HG03439 (cell line): Measurements from ENCODE around the gene CSPG4.
"Not testable (repeated sequence)": the region's sequence is repeated elsewhere in the genome, so short reads cannot be mapped to it uniquely, and the experiment has no call there.

Source experiments
- ATAC-seq: cut with Tn5 transposase; IDR thresholded peaks from one replicate; pipeline ENCODE4 v1.9.1; 2021; ENCODE audit warnings: mild to moderate bottlenecking, moderate library complexity; ENCODE audit not compliant: unreplicated experiment

CSPG4 gene

DNA sequence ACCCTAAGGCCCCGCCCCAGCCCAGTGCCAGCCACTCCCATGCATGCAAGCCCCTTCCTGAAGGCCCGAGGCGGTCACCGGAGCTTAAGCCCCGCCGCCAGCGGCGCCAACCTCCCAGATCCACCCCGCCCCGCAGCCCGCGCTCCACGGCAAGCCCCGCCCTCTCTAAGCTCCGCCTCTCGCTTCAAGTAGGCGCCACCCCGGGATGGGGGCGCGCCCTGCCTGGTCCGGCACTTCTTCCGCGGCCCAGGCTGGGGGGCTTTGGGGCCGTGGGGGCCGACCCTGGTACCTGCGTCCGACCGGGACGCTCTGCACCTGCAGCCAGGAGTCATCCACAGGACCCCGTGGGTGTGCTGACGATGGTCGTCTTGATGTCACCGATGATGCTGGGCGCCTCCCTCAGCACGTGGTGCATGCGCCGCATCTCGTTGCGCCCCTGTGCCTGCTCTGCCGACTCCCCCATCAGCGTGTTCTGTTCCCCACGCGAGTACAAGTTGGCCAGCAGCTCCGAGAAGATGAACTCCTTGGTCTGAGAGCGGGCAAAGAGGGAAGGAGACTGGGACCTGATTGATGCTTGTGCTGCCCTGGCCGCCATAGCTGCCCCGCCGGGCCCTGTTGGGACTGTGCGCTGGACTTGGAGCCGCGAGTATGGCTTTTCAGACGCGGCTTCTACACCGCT lies 26.1 kb upstream of the CSPG4 start:
- peak; percentile 90 for ATAC-seq

DNA sequence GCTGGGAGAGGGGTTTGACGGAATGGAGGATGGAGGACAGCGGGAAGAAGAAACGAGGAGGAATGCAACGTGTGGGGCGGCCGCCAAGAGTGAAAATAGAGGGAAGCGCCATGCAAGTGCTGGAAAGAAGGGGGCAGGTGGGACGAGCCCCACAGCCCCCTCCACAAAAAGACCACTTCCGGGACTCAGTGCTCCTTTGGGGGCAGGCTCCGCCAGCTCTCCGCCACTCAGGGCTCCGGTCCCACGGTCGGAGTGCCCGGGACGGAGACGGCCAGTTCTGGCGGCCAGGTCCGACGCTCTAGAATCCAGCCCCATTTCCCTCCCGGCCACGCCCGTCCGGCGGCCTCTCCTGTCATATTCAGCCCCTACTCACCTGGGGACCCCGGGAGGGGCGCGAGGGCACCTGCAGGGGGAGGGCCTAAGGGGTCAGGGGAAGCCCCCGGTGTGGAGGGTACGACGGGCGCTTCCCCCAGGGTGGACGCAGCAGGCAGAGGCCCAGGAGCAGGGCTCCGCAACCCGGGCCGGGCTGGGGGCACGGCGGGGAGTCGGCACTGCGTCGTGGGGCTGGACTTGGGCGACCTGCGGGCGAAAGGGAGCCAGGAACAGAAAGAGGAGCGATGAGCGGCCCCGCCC lies 25.5 kb upstream of the CSPG4 start:
- ATAC-seq = peak; percentile 18

DNA sequence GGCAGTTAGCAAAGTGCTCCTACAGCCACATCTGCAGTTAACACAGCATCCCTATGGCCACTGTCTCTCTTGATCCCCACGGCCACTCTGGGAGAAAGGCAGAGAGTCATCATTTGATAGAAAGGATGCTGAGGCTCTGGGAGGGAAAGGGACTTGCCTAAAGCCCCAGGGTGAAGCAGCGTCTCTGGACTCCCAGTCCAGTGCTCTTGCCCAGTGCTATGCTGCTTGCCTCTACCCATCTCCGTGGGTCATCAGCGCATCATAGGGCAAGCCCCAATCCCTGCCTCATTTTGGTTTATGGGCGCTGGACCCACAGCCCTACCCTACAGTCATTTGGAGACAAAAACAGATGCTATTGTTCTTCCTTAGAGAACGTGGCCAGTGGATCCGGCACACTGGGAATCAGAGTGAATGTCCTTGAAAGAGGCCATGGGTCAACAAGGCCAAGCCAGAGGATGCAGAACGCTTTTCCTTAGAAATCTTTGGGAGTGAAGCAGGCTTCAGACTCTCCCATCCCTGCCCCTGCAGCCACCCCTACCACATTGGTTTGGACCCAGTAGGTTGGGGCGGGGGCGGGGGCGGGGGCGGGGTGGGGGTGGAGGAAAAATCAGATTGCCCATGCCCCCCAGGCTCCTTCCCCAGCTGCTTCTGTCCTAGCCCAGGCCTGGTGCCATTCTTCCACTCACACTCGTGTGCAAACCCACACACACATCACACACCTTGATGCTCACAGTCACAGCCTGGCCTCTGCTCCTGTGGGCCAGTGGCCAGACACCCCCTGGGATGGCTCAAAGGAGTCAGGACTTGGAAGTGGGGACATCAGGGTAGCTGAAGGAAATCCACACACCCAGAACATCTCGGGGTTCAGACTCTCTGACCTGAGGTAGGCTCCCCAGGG lies 24.7 kb upstream of the CSPG4 start:
- not testable (repeated sequence) for ATAC-seq

DNA sequence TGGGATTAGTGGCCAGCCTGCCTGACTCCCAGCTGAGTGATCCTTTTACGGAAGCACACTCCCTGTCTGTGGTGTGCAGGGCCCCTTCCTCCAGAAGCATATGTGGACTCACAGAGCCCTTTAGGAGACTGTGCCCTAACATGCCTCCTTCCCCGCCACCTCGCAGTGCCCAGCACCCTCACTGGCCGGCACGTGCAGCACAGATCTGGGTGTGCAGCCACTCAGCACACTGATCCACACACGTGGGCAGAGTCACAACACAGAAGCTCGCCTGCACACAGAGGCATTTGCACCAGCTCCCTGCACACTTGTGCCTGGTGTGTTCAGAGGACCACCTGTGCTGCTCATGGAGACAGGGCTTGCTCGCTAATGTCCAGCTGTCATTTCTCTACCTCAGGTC lies 23.6 kb upstream of the CSPG4 start:
- ATAC-seq = no peak

DNA sequence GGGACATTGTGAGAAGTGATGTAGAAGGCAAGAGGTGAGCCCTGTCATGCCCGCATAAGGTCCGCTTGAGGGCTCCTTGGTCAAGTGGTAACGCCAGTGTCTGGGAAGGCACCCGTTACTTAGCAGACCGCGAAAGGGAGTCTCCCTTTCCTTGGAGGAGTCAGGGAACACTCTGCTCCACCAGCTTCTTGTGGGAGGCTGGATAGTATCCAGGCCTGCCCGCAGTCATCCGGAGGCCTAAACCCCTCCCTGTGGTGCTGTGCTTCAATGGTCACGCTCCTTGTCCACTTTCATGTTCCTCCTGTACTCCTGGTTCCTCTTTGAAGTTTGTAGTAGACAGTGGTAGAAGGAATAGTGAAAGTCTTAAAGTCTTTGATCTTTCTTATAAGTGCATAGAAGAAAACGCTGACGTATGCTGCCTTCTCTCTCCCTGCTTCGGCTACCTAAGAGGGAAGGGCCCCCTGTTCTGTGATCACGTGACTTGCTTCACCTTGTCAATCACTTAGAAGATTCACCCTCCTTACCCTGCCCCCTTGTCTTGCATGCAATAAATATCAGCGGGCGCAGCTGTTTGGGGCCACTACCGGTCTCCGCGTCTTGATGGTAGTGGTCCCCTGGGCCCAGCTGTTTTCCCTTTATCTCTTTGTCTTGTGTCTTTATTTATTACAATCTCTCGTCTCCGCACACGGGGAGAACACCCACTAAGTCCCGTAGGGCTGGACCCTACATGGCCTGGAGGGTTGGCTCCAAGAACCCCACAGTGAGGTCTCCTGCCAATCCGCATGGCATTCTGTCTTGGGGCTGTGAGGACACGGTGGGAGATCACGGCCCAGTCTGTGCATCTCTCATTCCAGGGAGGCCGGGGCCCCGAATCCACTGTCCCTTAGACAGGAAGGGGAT lies 22.5 kb upstream of the CSPG4 start:
- not testable (repeated sequence) for ATAC-seq

DNA sequence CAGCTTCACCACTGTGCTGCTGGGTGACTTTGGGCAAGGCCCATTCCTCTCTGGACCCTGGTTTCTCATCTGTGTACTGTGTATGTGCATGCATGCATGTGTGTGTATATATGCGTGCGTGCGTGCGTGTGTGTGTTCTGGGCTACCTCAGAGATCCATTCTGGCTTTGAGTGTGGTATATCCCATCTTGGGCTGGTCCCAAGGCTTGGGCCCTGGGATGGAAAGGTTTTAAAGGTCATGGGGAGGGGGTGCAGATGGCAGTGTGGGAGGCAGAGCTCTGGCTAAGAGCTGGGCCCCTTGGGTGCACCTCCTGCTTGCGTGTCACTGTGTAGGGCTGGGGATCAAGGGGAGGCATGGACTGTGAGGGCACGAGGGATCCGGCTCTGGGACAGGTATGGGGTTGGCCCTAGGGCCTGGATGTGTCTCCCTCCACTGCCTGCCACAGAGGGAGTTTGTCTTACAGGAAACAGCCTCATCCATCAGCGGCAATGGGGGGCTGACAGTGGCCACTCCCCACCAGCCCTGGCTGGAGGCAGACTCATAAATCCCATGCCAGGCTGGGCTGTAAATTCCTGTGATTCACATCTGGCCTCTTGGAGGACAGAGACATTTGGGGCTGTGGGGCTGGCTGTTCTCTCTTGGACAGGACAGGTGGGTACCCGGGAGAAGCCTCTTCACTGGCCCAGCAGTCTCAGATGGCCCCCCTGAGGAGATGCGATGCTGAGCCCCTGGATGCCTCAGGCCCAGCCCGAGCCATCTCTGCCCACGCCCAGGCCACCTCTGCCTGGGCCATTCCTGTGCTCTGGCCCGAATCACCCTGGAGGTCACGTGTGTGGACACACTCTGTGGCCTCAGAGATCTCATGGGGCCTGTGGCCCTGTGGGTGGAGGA lies 21.4 kb upstream of the CSPG4 start:
- ATAC-seq = no peak

DNA sequence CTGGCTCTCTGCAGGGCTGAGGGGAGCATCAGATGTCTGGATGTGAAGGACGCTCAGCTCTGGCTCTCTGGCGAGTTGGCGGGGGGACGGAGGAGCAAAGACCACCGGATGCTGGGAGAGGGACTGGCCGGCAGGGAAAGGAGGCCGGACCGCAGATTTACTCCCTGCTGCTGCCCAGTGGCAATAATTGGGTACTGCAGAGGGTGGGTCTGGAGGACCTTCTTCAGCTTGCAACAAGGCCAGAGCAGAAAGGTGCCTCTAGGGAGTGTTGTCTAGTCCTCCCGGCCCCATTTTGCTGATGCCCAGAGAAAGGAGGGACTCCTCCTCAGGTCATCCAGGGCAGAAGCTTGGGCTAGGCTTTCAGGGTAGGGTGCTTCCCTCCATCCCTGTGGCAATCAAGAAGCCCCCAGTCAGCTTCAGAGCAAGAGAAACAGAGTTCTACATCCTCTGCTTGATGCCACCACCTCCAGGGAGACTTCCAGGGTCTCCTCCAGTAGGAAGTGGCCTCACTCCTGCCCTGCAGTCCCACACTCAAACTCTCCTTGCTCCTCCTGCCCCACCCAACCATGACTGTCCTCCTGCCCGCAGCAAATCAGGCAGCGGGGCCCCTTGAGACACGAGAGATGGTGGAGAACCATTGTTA lies 20.3 kb upstream of the CSPG4 start:
- no peak for ATAC-seq

DNA sequence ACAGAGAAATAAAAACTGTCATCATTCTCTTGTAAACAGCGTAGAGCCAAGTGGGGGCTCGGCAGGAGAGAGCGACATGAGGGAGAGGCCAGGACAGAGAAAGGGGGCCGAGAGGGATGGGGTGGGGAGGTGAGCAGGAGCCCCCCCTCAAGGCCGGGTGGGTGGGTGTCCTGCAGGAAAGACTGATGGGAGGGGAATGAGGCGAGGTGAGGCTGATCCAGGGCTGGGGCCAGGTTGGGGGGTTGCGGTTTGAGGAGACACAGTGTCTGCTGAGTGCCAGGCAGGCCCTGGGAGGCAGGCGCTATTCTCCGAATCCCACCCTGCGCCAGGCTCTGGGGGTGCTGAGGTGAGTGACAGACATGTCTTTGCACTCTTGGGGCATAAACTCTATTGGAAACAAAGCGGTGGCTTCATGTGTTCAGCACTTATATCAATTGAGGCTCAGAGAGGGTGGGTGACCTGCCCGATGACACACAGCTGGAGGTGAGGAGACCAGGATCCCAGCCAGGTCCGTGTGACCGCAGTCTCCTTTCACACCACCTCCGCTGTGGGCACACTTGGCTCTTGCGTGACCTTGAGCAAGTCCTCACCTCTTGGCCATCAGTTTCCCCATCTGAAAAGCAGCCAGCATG lies 19.6 kb upstream of the CSPG4 start:
- no peak for ATAC-seq

DNA sequence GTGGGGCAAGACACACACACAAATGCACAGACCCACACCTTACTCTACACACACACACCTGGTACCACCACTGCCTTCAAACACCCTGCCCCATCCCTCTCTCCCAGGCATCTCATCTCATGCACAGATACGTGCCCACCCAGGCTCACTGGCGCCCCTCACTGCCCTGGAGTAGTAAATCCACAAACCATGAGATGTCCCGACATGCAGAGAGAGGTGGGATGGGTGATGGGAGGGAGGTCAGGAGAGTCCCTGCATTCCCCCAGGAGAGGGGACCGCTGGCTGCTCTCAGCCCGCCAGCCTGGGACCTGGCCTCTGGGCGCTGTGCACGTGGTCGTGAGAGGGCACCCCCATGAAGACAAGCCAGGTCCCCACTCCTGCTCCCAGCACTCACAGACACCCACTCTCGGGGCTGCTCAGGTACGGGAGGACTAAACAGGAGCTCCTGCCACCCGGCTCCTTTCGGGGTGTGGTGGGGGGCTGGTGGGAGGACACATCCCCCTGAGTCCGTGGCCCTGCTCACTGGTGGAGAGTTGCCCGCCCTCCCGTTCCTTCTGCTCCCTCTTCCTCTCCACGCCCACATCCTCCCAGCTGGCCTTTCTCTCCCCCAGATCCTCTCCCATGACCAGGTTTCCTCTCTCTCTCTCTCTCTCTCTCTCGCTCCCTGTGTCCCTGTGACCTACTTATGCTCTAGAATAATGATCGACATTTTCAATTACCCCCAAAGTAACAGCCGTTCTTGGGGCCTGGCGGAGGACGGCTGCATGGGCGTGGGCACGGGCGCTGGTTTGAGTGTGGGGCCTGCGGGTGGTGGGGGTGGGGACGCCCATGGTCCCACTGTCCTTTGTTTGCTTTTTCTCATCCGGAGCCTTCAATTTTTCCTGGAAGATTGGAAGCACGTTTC lies 18.9 kb upstream of the CSPG4 start:
- no peak for ATAC-seq

DNA sequence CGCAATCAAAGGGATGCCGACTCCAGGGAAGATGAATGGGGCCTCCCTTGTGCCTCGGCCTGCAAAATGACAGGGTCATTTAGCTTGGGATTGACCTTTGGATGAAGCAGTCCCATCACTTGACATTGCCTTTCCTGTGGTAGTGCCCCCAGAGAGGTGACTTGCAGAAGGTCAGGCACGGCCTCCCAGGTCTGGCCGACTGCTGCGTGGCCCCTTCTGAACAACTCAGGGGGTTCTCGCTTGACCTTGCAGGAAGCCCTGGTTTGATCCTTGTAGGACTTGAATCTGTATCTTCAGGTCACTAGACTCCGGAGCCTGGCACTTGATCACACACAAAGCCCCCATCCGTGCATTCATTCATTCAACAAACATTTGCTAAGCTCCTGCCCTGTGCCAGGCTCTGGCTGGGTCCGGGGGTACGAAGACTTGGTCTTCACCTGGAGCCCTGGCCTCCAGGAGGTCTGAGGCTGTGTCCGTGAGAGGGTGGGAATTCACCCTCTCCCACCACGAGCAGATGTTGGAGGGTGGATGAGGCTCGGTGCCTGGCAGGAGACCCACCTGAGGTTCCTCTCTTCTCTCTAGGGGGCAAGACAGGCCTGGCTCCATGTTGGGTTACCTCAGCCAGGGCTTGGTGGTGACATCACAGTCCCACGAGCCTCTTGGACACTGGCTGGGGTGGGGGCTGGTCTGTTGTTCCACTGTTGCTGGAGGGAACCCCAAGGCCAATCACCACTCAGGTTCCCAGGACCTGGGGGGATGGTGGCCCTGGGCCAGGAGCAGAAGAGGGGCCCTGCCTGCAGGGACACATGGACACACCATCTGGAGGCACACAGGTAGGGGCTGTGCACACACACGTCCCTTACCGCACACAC lies 18.0 kb upstream of the CSPG4 start:
- ATAC-seq = not testable (repeated sequence)

DNA sequence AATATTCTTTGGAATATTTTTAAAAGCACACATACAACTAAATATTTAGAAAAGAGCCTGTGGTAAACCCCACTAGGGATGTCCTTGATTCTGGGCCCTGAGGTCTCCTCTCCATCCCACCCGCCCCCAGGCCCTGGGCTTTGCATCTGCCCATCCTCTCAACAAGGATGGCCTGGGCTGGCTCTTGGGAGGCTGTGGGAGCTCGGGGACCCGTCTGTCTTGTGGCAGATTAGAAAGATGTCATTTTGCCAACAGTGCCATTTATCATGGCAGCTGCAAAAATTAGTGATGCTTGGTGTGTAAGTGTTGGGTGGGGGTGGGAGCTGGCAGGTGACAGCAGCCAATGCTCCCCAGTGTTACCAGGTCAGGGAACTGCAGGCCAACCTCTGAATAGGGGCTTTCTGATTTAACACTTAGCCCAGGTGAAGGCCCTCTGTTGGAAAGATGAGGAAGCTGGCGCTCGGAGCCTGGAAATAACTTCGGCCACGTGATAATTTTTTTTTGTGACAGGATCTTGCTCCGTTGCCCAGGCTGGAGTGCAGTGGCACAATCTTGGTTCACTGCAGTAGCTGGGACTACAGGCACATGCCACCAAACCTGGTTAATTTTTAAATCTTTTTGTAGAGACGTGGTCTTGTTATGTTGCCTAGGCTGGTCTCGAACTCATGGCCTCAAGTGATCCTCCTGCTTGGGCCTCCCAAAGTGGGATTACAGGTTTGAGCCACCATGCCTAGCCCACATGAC lies 16.9 kb upstream of the CSPG4 start:
- ATAC-seq = no peak

DNA sequence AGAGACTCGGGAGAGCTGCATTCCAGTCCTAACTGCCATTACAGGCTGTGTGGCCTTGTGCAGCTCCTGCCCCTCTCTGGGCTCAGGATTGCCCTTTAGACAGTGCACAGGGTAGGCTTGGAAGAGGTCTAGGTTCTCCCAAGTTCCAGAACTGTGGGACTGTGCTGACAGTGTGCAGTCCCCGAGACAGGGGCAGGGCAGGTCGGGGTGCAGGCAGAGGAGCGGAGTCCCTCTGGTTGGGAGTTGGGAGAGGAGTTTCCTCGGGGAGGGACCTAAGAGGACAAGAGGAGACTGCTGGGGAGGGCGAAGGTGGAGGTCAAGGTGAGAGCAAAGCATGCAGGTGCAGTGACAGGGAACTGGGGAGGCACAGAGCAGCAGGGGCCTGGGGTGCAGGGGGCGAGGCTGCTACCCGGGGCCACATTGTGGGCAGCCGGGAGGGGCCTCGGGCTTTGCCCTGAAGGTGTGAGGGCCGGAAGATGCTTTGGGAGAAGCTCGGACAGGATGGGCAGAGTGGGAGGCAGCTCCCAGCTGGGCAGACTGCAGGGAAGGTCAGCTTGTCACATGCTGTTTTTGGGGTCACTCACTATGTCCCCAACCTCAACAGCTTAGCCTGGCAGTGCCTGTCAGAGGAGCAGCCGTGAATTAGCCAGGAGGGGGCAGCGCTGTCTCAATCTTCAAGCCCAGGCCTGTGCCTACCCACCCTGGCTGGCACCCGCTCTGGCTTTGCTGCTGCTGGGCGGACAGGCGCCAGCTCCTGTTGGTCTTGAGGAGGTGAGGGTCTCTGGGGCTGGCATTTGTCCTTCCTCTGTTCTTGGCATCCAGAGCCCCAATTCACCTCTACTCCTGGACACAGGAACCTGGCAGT lies 15.4 kb upstream of the CSPG4 start:
- ATAC-seq = no peak

DNA sequence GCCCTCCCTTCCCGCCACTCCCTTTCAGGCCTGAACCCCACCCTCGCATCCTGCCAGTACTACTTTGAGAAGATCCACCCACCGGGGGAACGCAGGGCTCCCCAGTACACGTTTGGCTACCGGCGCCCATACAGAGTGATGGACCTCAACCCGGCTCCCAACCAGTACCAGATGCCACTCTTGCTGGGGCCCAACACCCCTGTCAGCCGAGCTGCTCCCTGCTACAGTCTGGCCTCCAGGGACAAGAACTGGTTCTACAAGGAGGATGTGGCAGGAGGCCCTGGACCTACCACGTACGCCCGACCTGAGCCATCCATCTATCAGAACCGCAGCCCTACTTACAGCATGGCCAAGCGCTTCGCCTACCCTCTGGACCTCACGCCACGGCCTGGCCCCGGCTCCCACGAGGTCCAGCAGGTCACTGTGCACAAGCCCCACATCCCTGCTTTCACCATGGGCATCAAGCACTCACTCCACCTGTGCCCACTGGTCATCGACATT lies 14.4 kb upstream of the CSPG4 start:
- ATAC-seq = no peak

DNA sequence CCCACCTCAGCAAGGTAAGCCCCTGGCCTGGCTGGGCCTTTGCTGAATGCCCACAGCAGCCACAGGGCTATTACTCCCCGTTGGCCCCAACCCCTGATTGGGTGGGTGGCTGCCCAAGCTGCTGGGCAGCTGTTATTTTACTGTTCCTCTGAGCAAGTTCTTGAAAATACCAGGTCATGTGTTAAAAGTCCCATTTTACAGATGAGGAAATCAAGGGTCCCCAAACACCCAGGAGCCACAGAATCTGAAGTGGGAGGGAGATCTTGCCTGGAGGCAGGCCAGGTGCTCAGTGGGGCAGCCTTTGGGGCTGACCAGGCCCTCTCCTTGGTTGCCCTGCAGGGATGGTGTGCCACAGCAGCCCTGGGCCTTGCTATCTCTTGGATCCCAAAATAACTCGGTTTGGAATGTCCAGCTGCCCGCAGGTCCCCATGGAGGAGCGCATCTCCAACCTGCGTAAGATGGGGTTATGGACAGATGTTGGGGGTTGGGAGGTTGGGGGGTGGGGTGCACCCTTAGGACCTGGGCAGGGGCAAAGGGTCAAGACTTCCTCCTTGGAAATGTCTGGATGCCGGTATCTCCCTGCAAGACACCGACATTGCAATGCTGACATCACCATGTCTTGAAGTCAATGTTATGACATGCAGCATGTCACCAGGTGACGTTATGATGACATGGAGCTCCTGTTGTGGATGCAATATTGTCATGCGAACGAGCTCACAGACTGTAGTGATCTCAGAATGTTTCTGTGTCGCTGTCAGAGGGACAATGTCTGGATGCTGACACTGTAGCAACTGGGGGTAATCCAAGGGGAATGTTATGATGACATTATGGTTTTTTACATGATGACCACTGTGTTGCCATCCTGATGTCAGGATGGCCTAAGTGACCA lies 13.3 kb upstream of the CSPG4 start:
- ATAC-seq = no peak
